ENCODE data around the gene CDC14A.

GRCh38 chr1:100366209-100366525 is 13.9 kb downstream of the CDC14A start:
- TF ChIP-seq SP1 (IDR thresholded peaks at IDR 0.05): no peak
- TF ChIP-seq NFRKB (IDR thresholded peaks at IDR 0.05): no peak
- TF ChIP-seq ZNF384 (IDR thresholded peaks at IDR 0.05): no peak
- TF ChIP-seq FOXM1 (IDR thresholded peaks at IDR 0.05; ENCODE audit: borderline replicate concordance): no peak
- TF ChIP-seq TARDBP (IDR thresholded peaks at IDR 0.05): no peak
- no peak for TF ChIP-seq SUZ12 (IDR thresholded peaks at IDR 0.05)
- no peak for TF ChIP-seq FOXA1 (IDR thresholded peaks at IDR 0.05)
- TF ChIP-seq CTBP1 (IDR thresholded peaks at IDR 0.05; ENCODE audit: borderline replicate concordance): no peak
- TF ChIP-seq, protein P1, sequence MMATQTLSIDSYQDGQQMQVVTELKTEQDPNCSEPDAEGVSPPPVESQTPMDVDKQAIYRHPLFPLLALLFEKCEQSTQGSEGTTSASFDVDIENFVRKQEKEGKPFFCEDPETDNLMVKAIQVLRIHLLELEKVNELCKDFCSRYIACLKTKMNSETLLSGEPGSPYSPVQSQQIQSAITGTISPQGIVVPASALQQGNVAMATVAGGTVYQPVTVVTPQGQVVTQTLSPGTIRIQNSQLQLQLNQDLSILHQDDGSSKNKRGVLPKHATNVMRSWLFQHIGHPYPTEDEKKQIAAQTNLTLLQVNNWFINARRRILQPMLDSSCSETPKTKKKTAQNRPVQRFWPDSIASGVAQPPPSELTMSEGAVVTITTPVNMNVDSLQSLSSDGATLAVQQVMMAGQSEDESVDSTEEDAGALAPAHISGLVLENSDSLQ (IDR thresholded peaks at IDR 0.05): no peak
- TF ChIP-seq HDGF (IDR thresholded peaks at IDR 0.05; ENCODE audit: borderline replicate concordance): no peak

All from HEK293T (cell line).